Neural progenitor cell (in vitro differentiated cells): ENCODE results near the gene H19. TPM values are rescaled to one million over a fixed set of nuclear protein-coding genes. Genes with fewer than 3 reads are reported as not detected.

Experiments
- DNase-seq: peaks from one replicate; pipeline ENCODE4 v3.0.0-alpha.2; 2016; ENCODE audit warnings: low spot score
- H2AFZ ChIP-seq: fragments of 200-600 bp; sonication (generic); replicated peaks from 2 replicates; pipeline ENCODE4 v1.6.1; 2016; ENCODE audit warnings: antibody characterized with exemption
- H3F3A ChIP-seq: fragments of 200-600 bp; sonication (generic); 2 replicates; pipeline ENCODE4 v1.6.1; 2016; ENCODE audit warnings: antibody characterized with exemption, low read depth
- H3K27ac ChIP-seq: fragments of 200-600 bp; sonication (generic); 2 replicates; pipeline ENCODE4 v1.5.1; 2016; ENCODE audit warnings: mild to moderate bottlenecking
- H3K27me3 ChIP-seq: fragments of 200-600 bp; sonication (generic); 2 replicates; pipeline ENCODE4 v1.6.1; 2016; ENCODE audit warnings: mild to moderate bottlenecking, moderate library complexity
- H3K36me3 ChIP-seq: fragments of 200-600 bp; sonication (generic); 2 replicates; pipeline ENCODE4 v1.5.1; 2016
- H3K4me1 ChIP-seq: fragments of 200-600 bp; sonication (generic); 2 replicates; pipeline ENCODE4 v1.6.1; 2016; ENCODE audit warnings: mixed run types
- H3K4me2 ChIP-seq: fragments of 200-600 bp; sonication (generic); 2 replicates; pipeline ENCODE4 v1.6.1; 2016
- H3K4me3 ChIP-seq: fragments of 200-600 bp; sonication (generic); 2 replicates; pipeline ENCODE4 v1.5.1; 2016
- H3K79me2 ChIP-seq: fragments of 200-600 bp; sonication (generic); 2 replicates; pipeline ENCODE4 v1.6.1; 2016; ENCODE audit warnings: low read depth
- H3K9ac ChIP-seq: fragments of 200-600 bp; sonication (generic); 2 replicates; pipeline ENCODE4 v1.6.1; 2016
- H3K9me3 ChIP-seq: fragments of 200-600 bp; sonication (generic); 2 replicates; pipeline ENCODE4 v1.5.1; 2016; ENCODE audit warnings: low read depth
- H4K20me1 ChIP-seq: fragments of 200-600 bp; sonication (generic); 2 replicates; pipeline ENCODE4 v1.6.1; 2016; ENCODE audit warnings: low read depth
- H3K27ac Mint-ChIP-seq: 3 replicates; pipeline ENCODE4 v1.8.0; 2021; ENCODE audit warnings: mixed read lengths
- H3K27me3 Mint-ChIP-seq: 2 replicates; pipeline ENCODE4 v1.8.0; 2022; ENCODE audit warnings: low read depth, mild to moderate bottlenecking, inconsistent platforms, moderate library complexity, mixed read lengths; ENCODE audit not compliant: insufficient read depth
- H3K36me3 Mint-ChIP-seq: 3 replicates; pipeline ENCODE4 v1.8.0; 2021; ENCODE audit warnings: mixed read lengths
- H3K4me1 Mint-ChIP-seq: 3 replicates; pipeline ENCODE4 v1.8.0; 2021; ENCODE audit warnings: mixed read lengths
- H3K4me3 Mint-ChIP-seq: 3 replicates; pipeline ENCODE4 v1.8.0; 2021; ENCODE audit warnings: mild to moderate bottlenecking, moderate library complexity, mixed read lengths
- H3K9me3 Mint-ChIP-seq: 3 replicates; pipeline ENCODE4 v1.8.0; 2020; ENCODE audit warnings: mixed read lengths
- CTCF ChIP-seq: fragments of 200-600 bp; sonication (generic); IDR thresholded peaks from 2 replicates; pipeline ENCODE4 v1.5.1; 2017; ENCODE audit warnings: antibody characterized with exemption, mild to moderate bottlenecking
- EZH2 ChIP-seq: fragments of 200-600 bp; sonication (generic); IDR thresholded peaks from 2 replicates; pipeline ENCODE4 v1.6.1; 2017; ENCODE audit warnings: antibody characterized with exemption, mild to moderate bottlenecking, moderate library complexity
- EZH2phosphoT487 ChIP-seq: fragments of 200-600 bp; sonication (generic); IDR thresholded peaks from 2 replicates; pipeline ENCODE4 v1.6.1; 2017; ENCODE audit warnings: antibody characterized with exemption
- total RNA-seq: library from RNA; depleted of rRNA; stranded (reverse); fragments of >200 nt; gene quantifications from 2 replicates; pipeline ENCODE4 v1.2.3, GENCODE V29; 2015; ENCODE audit warnings: low replicate concordance

Gene H19
- not detected in 2 replicates for total RNA-seq

DNA sequence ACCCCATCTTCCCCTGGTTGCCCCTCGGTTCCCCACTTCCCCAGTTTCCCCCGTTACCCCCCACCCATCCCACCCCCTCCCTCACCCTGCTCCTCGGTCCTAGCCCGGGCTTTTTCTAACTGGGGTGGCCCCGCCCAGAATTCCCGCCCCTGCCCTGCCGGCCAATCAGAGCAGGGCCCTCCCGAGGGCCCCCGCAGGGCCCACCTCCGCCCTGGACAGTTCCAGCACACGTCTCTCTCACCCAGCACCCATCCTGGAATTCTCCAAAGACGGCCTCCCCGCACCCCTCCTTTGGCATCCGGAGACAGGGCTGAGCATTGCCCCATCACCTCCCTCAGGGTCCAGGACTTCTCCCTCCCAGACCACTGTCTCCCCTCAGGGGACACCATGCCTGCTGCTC lies at the start of gene H19:
TSS of gene H19 (minus strand) at position 88 of the 400 bp plus-strand sequence.
- H3K4me1 Mint-ChIP-seq = no peaks in the 10 kb centered on the region
- Histone ChIP-seq H3K9me3 (no peaks in the 10 kb centered on the region), H2AFZ (no peak within 1 kb of the TSS), H3K79me2 (no peaks in the 10 kb centered on the region), H3K9ac (no peak within 1 kb of the TSS), H3F3A (no peaks in the 10 kb centered on the region), H3K36me3 (no peaks in the 10 kb centered on the region), H3K4me3 (no peak within 1 kb of the TSS), H3K4me1 (no peaks in the 10 kb centered on the region), H3K27me3 (no peaks in the 10 kb centered on the region), H3K27ac (no peak within 1 kb of the TSS), H4K20me1 (no peaks in the 10 kb centered on the region), H3K4me2 (no peak within 1 kb of the TSS)
- DNase-seq = no peak
- H3K9me3 Mint-ChIP-seq = no peaks in the 10 kb centered on the region
- no peaks in the 10 kb centered on the region for H3K27me3 Mint-ChIP-seq
- TF ChIP-seq EZH2phosphoT487 (no peak), EZH2 (no peak), CTCF (no peak)
- H3K4me3 Mint-ChIP-seq = no peak within 1 kb of the TSS
- H3K36me3 Mint-ChIP-seq = no peaks in the 10 kb centered on the region
- H3K27ac Mint-ChIP-seq = no peak within 1 kb of the TSS

GRCh38 chr11:2041963-2042362 lies 44.3 kb upstream of the H19 start:
- H3K79me2 ChIP-seq = no peaks in the 10 kb centered on the region
- Mint-ChIP-seq H3K4me1 (no peaks in the 10 kb centered on the region), H3K27ac (no peak overlapping the region), H3K36me3 (no peaks in the 10 kb centered on the region), H3K9me3 (no peaks in the 10 kb centered on the region), H3K27me3 (no peaks in the 10 kb centered on the region), H3K4me3 (no peak overlapping the region)
- no peaks in the 10 kb centered on the region for H3K9me3 ChIP-seq
- H3K4me1 ChIP-seq = no peaks in the 10 kb centered on the region
- H3K9ac ChIP-seq = no peak overlapping the region
- H2AFZ ChIP-seq = no peak overlapping the region
- H4K20me1 ChIP-seq = no peaks in the 10 kb centered on the region
- no peaks in the 10 kb centered on the region for H3F3A ChIP-seq
- H3K27ac ChIP-seq = no peak overlapping the region
- no peak overlapping the region for H3K4me2 ChIP-seq
- no peak for TF ChIP-seq EZH2
- no peak for TF ChIP-seq CTCF
- no peak for TF ChIP-seq EZH2phosphoT487
- no peak for DNase-seq
- no peak overlapping the region for H3K4me3 ChIP-seq
- no peaks in the 10 kb centered on the region for H3K36me3 ChIP-seq
- H3K27me3 ChIP-seq = peaks cover 43% of the 10 kb centered on the region

DNA sequence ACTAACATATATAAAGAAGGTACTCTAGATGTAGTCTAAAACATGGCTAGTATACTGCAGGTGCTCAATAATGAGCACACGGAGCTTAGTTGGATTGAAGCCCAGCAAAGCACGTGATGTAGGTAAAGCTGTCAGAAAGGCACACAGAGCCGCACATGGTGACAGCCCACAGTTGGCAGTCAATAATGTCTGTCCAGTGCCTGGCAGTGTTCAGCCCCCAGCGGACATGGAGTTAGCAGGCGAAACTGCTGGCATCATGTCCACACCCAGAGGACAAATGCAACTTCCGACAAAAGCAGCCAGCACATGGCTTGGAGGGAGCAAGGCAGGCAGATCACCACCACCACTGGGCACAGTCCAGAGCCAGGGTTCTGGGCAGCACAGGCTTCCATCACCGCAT lies 43.5 kb upstream of the H19 start:
- Histone ChIP-seq H3K4me1 (no peaks in the 10 kb centered on the region), H2AFZ (no peak overlapping the region), H3K9ac (no peak overlapping the region), H3K4me3 (no peak overlapping the region), H3K79me2 (no peaks in the 10 kb centered on the region), H3K9me3 (no peaks in the 10 kb centered on the region), H3K36me3 (no peaks in the 10 kb centered on the region), H3K4me2 (no peak overlapping the region), H3K27ac (no peak overlapping the region), H4K20me1 (no peaks in the 10 kb centered on the region), H3F3A (no peaks in the 10 kb centered on the region), H3K27me3 (peaks cover 35% of the 10 kb centered on the region)
- no peak overlapping the region for H3K4me3 Mint-ChIP-seq
- no peaks in the 10 kb centered on the region for H3K9me3 Mint-ChIP-seq
- no peak for DNase-seq
- no peaks in the 10 kb centered on the region for H3K27me3 Mint-ChIP-seq
- no peak for TF ChIP-seq CTCF
- TF ChIP-seq EZH2 = no peak
- no peak for TF ChIP-seq EZH2phosphoT487
- no peaks in the 10 kb centered on the region for H3K36me3 Mint-ChIP-seq
- no peak overlapping the region for H3K27ac Mint-ChIP-seq
- no peaks in the 10 kb centered on the region for H3K4me1 Mint-ChIP-seq
